Esophagus muscularis mucosa (tissue), 4 donors: Measurements from ENCODE around the gene HPD.

Experiments
- CTCF ChIP-seq, 3 experiments: fragments of 200-600 bp in 2 of 3; fragments of 450-650 bp in 1 of 3; sonication (generic) in 2 of 3; IDR thresholded peaks; one replicate each; pipeline ENCODE4 v1.5.1; 2017 to 2019; ENCODE audit warnings: antibody characterized with exemption in 3 of 3, mild to moderate bottlenecking in 2 of 3, moderate library complexity in 1 of 3
- EP300 ChIP-seq: sonication (generic); formaldehyde crosslinking; IDR thresholded peaks from one replicate; pipeline ENCODE4 v1.6.1; 2017; ENCODE audit warnings: antibody characterized with exemption
- POLR2A ChIP-seq: fragments of 450-650 bp; IDR thresholded peaks from one replicate; pipeline ENCODE4 v1.6.1; 2017; ENCODE audit warnings: antibody characterized with exemption, moderate library complexity, mild to moderate bottlenecking, low read depth
- POLR2AphosphoS5 ChIP-seq, 2 donors: sonication (generic); formaldehyde crosslinking; IDR thresholded peaks; one replicate each; pipeline ENCODE4 v1.6.1; 2017; ENCODE audit warnings: antibody characterized with exemption in 2 of 2

GRCh38 chr12:121810833-121811433 is 47.7 kb downstream of the HPD start:
- TF ChIP-seq CTCF (IDR thresholded peaks at IDR 0.05), result no peak
- TF ChIP-seq POLR2A, result no peak
- no peak for TF ChIP-seq EP300
- no peak for TF ChIP-seq POLR2AphosphoS5 (IDR thresholded peaks at IDR 0.05)
